ENCODE measurements around the gene ETF1.

The ETF1 gene

GRCh38 chr5:138460032-138460693 is 82.9 kb downstream of the ETF1 start:
- no peak for DNase-seq

GRCh38 chr5:138459311-138459933 is 83.6 kb downstream of the ETF1 start:
- no peak for DNase-seq

GRCh38 chr5:138458856-138459255 is 84.2 kb downstream of the ETF1 start:
- no peak for DNase-seq

- no peak for DNase-seq
Observed at GRCh38 chr5:138458384-138458783, 84.7 kb downstream of the ETF1 start.

- no peak for DNase-seq
Observed at GRCh38 chr5:138457531-138458275, 85.3 kb downstream of the ETF1 start.

Data from NCI-H1694 treated with DMSO at 0.1 percent for 48 hours (cell line).